GM18511 (cell line): ENCODE data around the gene SENP8.
"Not testable (repeated sequence)": the region's sequence is repeated elsewhere in the genome, so short reads cannot be mapped to it uniquely, and the experiment has no call there.

Experiments
- ATAC-seq: cut with Tn5 transposase; IDR thresholded peaks from one replicate; pipeline ENCODE4 v1.9.1; 2021; ENCODE audit warnings: mild to moderate bottlenecking, moderate library complexity; ENCODE audit not compliant: unreplicated experiment

Gene SENP8

GRCh38 chr15:72154316-72154715 is 36.1 kb downstream of the SENP8 start:
- ATAC-seq = no peak

GRCh38 chr15:72155003-72155621 is 36.9 kb downstream of the SENP8 start:
- ATAC-seq = no peak

DNA sequence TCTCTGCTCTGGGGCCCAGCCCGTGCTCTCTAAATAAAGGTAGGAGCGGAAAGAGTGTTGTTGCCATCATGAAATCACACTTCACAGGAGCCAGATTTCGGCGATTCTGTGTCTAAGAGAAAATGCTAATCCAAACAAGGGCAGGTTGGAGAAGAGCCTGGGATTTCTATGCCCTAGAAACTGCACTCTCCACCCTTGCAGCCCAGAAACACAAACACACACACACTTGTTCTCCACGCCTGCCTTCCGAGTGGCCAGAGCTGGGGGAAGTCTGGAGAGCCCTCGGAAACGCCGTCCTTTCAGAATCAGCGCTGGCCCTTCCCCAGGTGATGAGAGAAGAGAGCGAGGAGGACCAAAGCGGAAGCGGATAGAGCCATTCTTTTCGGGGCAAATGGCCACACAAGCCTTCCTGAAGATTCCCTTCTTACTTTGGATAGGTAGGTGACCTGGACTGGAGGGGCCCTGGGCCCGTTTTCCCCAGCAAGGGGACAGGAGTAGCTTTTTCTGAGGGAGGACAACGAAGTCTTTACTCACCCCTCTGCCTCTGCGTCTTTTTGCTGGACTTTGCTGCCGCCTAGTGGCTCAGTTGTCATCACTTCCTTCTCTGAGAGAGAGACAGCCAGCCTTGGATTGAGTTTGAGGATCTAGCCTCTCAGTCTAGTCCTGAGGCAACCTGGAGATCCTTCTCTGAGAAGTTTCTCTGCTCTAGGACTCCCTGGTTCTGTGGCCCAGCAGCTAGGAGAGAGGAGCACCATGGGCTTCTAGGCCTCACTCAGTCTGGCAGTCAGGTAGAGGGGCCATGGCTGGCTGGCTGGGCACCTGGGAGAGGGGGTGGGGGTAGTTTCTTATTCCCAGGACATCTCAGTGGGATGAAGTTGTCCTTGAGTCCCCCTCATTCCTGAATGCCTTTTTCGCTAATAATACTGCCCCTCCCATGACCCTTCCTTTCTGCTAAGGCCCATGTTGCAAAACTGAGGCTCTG is 37.7 kb downstream of the SENP8 start:
- peak; percentile 80 for ATAC-seq

- ATAC-seq = no peak
These were observed 38.7 kb downstream of the SENP8 start for GRCh38 chr15:72156928-72157327.

GRCh38 chr15:72160696-72161245 is 42.6 kb downstream of the SENP8 start:
- no peak for ATAC-seq

GRCh38 chr15:72161361-72162132 is 43.3 kb downstream of the SENP8 start:
- ATAC-seq = no peak

DNA sequence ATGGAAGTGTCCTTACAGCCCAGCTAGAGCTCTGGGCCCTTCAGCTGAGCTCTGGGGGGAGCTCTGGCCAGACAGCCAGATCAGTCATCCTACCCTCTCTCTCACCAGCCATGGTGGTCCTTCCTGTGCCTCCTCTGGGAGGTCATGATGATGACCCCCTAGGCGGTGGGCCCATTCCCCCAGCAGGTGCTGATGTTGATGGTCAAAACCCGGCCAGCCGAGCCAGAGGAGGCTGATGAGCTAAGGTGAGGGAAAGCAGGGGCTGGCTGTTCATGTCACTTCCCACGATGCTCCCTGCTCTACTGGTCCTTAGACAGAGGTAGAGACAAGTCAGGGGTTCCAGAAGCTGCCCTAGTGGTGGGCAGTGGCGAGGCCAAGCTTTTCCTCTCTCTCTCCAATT is 44.4 kb downstream of the SENP8 start:
- ATAC-seq = no peak

GRCh38 chr15:72163719-72164118 is 45.5 kb downstream of the SENP8 start:
- ATAC-seq = no peak

GRCh38 chr15:72166716-72167417 is 48.7 kb downstream of the SENP8 start:
- no peak for ATAC-seq

- no peak for ATAC-seq
These were observed 49.2 kb downstream of the SENP8 start for GRCh38 chr15:72167445-72167844.

GRCh38 chr15:72168131-72168807 is 50.1 kb downstream of the SENP8 start:
- ATAC-seq = no peak

DNA sequence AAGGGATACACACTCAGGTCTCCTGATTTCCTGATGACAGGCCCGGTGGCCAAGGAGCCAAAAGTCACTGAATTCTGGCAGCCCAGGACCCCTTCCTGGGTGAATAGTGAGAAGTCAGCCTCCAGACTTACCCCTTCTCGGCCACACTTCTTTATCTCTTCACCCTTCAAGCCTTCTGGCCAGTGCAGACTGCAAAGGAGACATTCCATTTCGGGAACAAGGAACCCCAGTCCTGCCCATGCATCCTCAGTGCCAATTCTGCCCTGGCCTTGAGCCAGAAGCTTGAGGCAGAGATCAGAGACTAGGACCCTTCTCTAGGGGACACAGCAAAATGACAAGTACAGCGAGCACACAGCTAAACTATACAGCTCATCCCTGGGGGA is 50.6 kb downstream of the SENP8 start:
- ATAC-seq = no peak

DNA sequence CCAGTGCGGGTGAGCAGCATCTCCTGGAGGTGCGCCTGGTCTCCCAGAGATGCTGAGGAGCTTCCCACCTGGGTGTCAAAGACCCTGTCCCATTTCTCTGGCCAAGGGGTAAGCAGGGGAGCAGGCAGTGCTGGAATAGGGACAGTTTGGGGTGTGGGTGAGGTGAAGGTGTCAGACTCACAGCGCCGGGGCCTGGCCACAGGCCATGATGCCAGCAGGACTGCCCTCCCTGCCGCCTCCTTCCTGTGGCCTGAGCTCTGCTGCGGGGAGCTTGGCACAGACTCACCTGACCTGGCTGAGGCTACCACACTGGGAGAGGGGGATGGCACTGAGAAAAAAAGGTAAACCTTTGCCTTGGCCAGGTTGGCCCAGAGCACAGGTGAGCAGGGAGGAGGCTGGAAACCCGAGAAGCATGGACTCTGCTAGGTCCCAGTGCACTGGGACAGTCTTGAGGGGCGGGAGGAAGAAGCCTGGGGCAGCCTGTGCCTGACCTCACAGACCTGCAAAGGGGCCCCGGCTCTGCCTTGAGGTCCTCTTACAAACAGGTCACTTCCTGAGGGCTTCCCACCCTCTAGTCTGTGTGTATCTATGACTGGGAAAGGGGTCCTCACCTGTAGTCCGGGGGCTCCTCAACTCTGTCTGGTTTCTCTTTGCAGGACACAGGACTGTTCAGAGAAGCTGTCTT is 51.2 kb downstream of the SENP8 start:
- no peak for ATAC-seq

DNA sequence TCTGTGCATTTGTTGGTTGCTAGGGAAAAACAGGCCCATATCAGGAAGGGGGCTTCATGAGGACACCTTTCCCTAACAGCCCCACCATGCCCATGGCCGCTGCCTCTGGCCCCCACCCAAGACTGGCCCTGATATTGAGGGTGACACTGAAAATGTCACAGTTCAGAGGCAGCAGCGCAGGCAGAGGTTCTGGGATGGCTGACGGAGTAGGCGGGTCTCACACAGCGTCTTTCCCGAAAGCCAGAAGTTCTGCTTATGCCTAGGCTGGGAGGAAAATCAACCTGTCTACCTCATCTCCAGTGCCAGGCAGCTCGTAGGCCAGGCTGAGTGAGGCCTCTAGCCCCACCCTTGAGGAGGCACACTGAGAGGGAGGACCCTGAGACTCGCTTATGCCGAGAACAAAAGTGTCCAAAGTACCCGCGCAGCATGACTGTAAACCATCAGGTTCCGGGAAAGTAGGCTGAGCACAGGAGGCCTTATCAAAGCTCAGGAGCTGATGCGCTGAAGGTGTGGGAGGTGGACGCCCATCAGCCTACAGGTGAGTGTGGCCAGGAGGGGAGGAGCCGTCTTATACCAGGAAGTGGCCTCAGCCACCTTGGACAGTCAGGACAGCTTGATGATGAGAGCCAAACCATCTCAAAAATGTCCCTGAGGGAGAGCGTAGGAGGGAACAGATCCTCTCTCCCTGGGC is 51.9 kb downstream of the SENP8 start:
- no peak for ATAC-seq

DNA sequence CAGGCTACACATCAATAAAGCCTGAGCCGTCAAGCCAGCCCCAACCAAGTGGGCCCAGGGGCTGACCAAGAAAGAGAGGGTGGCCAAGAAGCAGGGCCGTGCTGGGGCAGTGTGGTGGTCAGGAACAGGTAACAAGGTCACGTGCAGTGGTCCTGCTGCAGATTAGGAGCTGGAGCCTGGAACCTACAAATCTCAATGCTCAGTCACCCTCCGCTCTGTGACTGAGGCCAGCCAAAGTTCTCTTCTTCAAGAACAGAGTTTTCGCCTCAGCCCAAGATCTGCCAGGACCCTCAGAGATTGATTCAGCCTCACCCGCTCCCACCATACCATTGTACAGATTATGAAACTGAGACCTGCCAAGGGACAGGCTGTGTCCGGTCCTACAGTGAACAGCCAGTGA is 52.5 kb downstream of the SENP8 start:
- ATAC-seq = no peak

- ATAC-seq = not testable (repeated sequence)
These were observed 53.8 kb downstream of the SENP8 start for GRCh38 chr15:72171978-72172377.

DNA sequence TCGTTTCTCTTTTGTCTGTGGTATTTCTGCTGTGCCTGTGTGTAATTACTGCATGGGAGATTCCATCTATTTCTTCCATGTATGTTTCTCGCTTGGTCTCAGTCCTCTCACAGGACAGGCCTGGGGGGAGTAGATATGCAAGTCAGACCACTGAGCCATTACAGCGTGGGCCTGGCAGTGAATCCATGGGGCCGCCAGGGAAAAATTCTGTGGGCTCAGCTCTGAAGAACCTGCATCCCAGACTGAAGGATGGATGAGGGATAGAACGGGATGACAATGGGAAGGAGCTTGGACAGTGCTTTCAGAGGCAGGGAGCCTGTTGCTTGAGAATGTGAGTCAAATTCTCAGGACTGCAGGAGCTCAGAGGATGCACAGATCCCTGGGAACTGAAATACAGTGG is 54.6 kb downstream of the SENP8 start:
- ATAC-seq = no peak

DNA sequence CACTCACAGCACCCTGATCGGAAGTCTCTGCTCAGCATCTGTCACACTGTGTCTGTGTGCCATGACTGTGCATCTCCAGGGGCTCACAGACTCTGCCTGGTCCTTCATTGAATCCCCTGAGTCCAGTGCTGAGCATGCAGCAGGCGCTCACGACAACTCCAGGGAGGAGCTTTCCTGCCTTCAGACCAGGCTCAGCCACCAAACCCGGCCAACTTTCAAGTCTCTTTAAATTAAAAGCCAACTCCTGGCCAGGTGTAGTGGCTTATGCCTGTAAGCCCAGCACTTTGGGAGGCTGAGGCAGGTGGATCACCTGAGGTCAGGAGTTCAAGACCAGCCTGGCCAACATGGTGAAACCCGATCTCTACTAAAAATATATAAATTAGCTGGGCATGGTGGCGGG is 55.2 kb downstream of the SENP8 start:
- no peak for ATAC-seq
